ENCODE measurements around the gene UFD1. TPM values are rescaled to one million over a fixed set of nuclear protein-coding genes. Genes with fewer than 3 reads are reported as not detected.

UFD1 gene
- polyA plus RNA-seq, 1 of the 3 experiments (the other 2 are of a cell fraction), result 111 TPM

DNA sequence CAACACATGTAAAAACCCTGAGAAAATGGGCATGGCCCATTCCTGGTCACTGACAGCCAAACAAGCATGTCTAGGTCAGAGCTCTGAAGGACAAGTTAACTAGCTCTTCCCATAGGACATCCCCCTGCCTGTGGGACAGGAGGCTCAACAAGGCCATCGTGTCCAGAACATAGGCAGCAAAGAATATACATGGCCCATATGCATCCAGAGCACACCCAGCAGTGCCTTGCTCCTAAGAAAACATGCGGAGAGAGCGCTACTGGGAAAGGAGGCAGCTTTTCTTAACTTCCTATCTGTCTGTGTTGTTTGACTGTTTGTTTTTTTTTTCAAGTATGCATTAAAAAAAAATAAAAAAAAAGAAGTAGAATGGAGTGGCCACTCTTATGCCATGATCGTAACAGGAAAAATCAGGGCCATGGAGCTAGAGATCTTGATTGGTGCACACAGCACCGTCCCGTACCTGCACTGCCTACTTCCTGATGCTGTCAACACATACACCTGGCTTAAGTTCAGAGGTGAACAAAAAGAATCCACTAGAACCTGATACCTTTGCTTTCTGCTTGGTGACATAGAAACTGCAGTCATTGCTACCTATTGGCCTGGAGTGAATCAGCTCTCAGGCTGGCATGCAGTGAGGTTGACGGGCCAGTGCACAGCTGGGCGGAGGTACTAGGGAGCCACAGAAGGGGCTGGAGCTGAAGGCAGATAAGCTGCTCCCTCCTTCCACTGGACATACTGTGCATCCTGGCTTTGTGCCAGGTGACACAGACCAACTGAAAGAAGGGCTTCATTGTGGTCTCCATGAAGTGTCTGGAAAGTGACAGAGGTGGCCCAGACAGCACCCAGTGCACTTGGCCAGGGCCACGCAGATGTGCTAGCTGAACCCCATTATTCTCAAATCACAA, 11.9 kb downstream of the UFD1 start:
- Histone ChIP-seq H3K27ac (ENCODE audit: low read depth in 2 of 2, low read length in 1 of 2) (no peak overlapping the region), H3F3A (replicated peaks; ENCODE audit: insufficient read depth) (no peaks in the 10 kb centered on the region), H2AFZ (ENCODE audit: low read depth) (no peak overlapping the region), H3K36me3 (replicated peaks in 1 of 2; ENCODE audit: control insufficient read depth in 1 of 2, insufficient read depth in 2 of 2, low read length in 1 of 2) (peaks cover 67 to 87% of the 10 kb centered on the region in 2 experiments), H3K4me3 (ENCODE audit: low read depth in 2 of 2, low read length in 1 of 2) (no peak overlapping the region), H3K27me3 (ENCODE audit: insufficient read depth) (no peaks in the 10 kb centered on the region), H3K9ac (no peak overlapping the region), H3K9me3 (no peaks in the 10 kb centered on the region), H3K4me1 (ENCODE audit: control insufficient read depth in 1 of 2, insufficient read depth in 2 of 2, low read depth in 1 of 2, low read length in 1 of 2) (peaks cover 0 to 3% of the 10 kb centered on the region in 2 experiments; a peak in 1 of 4 replicates), H3K4me2 (no peak overlapping the region), H3K79me2 (ENCODE audit: insufficient read depth) (peaks cover 6% of the 10 kb centered on the region; the same call in 1 of the 2 replicates), H3K9me2 (no peaks in the 10 kb centered on the region), H4K20me1 (ENCODE audit: insufficient read depth) (peaks cover 7% of the 10 kb centered on the region; the same call in 1 of the 2 replicates)
- WGBS (ENCODE audit: low lambda C conversion rate), result 93% methylated on average over 9 of the region's 9 CpGs
- no peak for DNase-seq
- TF ChIP-seq FOXJ3 (CRISPR knock-in tag; IDR thresholded peaks at IDR 0.05) (no peak), SMC3 (IDR thresholded peaks at IDR 0.05; ENCODE audit: low read depth, low read length) (no peak)
- POLR2A ChIA-PET, result no interaction called here
- CTCF ChIA-PET, result interaction anchor here (0.6 to 2.3 kb wide), 4 partner anchors 11 to 1237 kb away, joined by 3 to 7 read pairs (median 6); no protein-coding TSS in a partner anchor

DNA sequence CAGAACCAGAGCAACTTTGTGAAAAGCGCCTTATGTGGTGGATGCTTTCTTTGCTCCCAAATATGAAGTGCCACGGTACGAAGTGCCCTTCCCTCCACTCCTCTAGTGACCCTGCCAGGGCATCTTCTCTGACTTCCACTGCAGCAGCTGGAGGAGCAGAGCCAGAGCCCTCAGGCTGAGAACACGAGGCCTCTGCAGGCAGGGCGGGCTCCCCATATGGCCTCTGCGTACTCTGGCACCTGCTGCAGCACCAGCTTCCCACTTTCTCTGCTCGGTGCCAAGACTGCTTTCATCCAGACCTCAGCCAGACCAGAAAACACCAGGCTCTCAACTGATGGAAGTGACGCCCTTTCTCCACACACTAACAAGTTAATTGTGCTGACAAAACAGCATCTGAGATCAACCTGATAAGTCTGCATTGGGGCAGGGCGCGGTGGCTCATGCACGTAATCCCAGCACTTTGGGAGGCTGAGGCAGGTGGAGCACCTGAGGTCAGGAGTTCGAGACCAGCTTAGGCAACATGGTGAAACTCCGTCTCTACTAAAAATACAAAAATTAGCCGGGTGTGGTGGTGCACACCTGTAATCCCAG, 12.8 kb downstream of the UFD1 start:
- H3F3A ChIP-seq (replicated peaks; ENCODE audit: insufficient read depth), result no peaks in the 10 kb centered on the region
- ChIA-PET CTCF (interaction anchor here (0.6 to 2.8 kb wide), 6 partner anchors 8 to 1238 kb away, joined by 3 to 13 read pairs (median 6); no protein-coding TSS in a partner anchor), POLR2A (no interaction called here)
- peaks cover 7% of the 10 kb centered on the region; the same call in 1 of the 2 replicates for H4K20me1 ChIP-seq (ENCODE audit: insufficient read depth)
- no peaks in the 10 kb centered on the region for H3K27me3 ChIP-seq (ENCODE audit: insufficient read depth)
- no peak overlapping the region; a peak in 1 of 4 replicates for H3K27ac ChIP-seq (ENCODE audit: low read depth in 2 of 2, low read length in 1 of 2)
- no peaks in the 10 kb centered on the region for H3K9me3 ChIP-seq
- H3K9me2 ChIP-seq, result no peaks in the 10 kb centered on the region
- peaks cover 69 to 83% of the 10 kb centered on the region in 2 experiments for H3K36me3 ChIP-seq (replicated peaks in 1 of 2; ENCODE audit: control insufficient read depth in 1 of 2, insufficient read depth in 2 of 2, low read length in 1 of 2)
- TF ChIP-seq, protein P1, sequence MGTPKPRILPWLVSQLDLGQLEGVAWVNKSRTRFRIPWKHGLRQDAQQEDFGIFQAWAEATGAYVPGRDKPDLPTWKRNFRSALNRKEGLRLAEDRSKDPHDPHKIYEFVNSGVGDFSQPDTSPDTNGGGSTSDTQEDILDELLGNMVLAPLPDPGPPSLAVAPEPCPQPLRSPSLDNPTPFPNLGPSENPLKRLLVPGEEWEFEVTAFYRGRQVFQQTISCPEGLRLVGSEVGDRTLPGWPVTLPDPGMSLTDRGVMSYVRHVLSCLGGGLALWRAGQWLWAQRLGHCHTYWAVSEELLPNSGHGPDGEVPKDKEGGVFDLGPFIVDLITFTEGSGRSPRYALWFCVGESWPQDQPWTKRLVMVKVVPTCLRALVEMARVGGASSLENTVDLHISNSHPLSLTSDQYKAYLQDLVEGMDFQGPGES (IDR thresholded peaks at IDR 0.05; ENCODE audit: low read depth, low read length), result no peak
- TF ChIP-seq JUND (IDR thresholded peaks at IDR 0.05), result no peak
- WGBS (ENCODE audit: low lambda C conversion rate), result 86% methylated on average over 10 of the region's 14 CpGs
- H2AFZ ChIP-seq (ENCODE audit: low read depth), result no peak overlapping the region
- no peaks in the 10 kb centered on the region; the same call in 1 of the 2 replicates for H3K79me2 ChIP-seq (ENCODE audit: insufficient read depth)
- no peak overlapping the region for H3K4me3 ChIP-seq (ENCODE audit: low read depth in 2 of 2, low read length in 1 of 2)
- peaks cover 0 to 3% of the 10 kb centered on the region in 2 experiments; a peak in 1 of 4 replicates for H3K4me1 ChIP-seq (ENCODE audit: control insufficient read depth in 1 of 2, insufficient read depth in 2 of 2, low read depth in 1 of 2, low read length in 1 of 2)
- no peak for DNase-seq
- no peak overlapping the region for H3K4me2 ChIP-seq
- no peak overlapping the region for H3K9ac ChIP-seq

DNA sequence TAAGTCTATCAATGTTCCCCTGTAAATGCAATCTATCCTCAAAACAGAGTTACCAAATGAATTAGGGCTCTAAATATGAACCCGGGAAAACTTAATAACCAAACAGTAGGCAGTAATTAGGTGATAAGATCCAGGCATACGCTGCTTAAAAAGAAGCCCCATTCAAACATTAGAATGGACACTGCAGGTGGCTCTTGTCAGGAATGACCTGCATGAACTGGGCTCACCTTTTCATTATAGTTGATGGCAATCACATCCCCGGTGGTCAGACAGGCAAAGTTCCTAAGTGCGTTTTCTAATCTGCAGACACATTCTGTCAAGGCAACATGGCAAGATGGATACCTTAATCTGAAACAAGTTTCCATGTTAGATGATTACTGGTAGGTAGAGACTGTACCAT, 14.0 kb downstream of the UFD1 start:
- ChIA-PET POLR2A (no interaction called here), CTCF (interaction anchor here (1.0 to 2.8 kb wide), 3 partner anchors 9 to 167 kb away, joined by 3 to 13 read pairs (median 5); no protein-coding TSS in a partner anchor)
- WGBS (ENCODE audit: low lambda C conversion rate), result 86% methylated on average over 4 of the region's 4 CpGs
- Histone ChIP-seq H3K4me1 (ENCODE audit: control insufficient read depth in 1 of 2, insufficient read depth in 2 of 2, low read depth in 1 of 2, low read length in 1 of 2) (peaks cover 0 to 3% of the 10 kb centered on the region in 2 experiments; a peak in 1 of 4 replicates), H3F3A (replicated peaks; ENCODE audit: insufficient read depth) (no peaks in the 10 kb centered on the region), H3K4me2 (no peak overlapping the region), H3K36me3 (replicated peaks in 1 of 2; ENCODE audit: control insufficient read depth in 1 of 2, insufficient read depth in 2 of 2, low read length in 1 of 2) (peaks cover 76 to 86% of the 10 kb centered on the region in 2 experiments), H3K9ac (no peak overlapping the region), H3K79me2 (ENCODE audit: insufficient read depth) (no peaks in the 10 kb centered on the region; the same call in 1 of the 2 replicates), H3K27me3 (ENCODE audit: insufficient read depth) (no peaks in the 10 kb centered on the region), H2AFZ (ENCODE audit: low read depth) (no peak overlapping the region), H3K4me3 (ENCODE audit: low read depth in 2 of 2, low read length in 1 of 2) (no peak overlapping the region), H3K9me2 (no peaks in the 10 kb centered on the region), H3K27ac (ENCODE audit: low read depth in 2 of 2, low read length in 1 of 2) (no peak overlapping the region; a peak in 1 of 4 replicates), H3K9me3 (no peaks in the 10 kb centered on the region), H4K20me1 (ENCODE audit: insufficient read depth) (peaks cover 6% of the 10 kb centered on the region; the same call in 1 of the 2 replicates)
- TF ChIP-seq TCF12 (IDR thresholded peaks at IDR 0.05) (no peak), ELF1 (IDR thresholded peaks at IDR 0.05) (no peak), MXI1 (IDR thresholded peaks at IDR 0.05; ENCODE audit: low read depth, low read length) (no peak), EP300 (IDR thresholded peaks at IDR 0.05; ENCODE audit: borderline replicate concordance in 1 of 2, low read depth in 1 of 2, low read length in 1 of 2) (no peak), RAD21 (IDR thresholded peaks at IDR 0.05; ENCODE audit: low read length) (no peak), JUND (IDR thresholded peaks at IDR 0.05) (no peak)
- TF ChIP-seq, protein P2, sequence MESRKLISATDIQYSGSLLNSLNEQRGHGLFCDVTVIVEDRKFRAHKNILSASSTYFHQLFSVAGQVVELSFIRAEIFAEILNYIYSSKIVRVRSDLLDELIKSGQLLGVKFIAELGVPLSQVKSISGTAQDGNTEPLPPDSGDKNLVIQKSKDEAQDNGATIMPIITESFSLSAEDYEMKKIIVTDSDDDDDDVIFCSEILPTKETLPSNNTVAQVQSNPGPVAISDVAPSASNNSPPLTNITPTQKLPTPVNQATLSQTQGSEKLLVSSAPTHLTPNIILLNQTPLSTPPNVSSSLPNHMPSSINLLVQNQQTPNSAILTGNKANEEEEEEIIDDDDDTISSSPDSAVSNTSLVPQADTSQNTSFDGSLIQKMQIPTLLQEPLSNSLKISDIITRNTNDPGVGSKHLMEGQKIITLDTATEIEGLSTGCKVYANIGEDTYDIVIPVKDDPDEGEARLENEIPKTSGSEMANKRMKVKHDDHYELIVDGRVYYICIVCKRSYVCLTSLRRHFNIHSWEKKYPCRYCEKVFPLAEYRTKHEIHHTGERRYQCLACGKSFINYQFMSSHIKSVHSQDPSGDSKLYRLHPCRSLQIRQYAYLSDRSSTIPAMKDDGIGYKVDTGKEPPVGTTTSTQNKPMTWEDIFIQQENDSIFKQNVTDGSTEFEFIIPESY (IDR thresholded peaks at IDR 0.05; ENCODE audit: borderline replicate concordance, low read depth), result no peak
- TF ChIP-seq, protein P3, sequence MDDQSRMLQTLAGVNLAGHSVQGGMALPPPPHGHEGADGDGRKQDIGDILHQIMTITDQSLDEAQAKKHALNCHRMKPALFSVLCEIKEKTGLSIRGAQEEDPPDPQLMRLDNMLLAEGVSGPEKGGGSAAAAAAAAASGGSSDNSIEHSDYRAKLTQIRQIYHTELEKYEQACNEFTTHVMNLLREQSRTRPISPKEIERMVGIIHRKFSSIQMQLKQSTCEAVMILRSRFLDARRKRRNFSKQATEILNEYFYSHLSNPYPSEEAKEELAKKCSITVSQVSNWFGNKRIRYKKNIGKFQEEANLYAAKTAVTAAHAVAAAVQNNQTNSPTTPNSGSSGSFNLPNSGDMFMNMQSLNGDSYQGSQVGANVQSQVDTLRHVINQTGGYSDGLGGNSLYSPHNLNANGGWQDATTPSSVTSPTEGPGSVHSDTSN (IDR thresholded peaks at IDR 0.05), result no peak
- TF ChIP-seq, protein P4, sequence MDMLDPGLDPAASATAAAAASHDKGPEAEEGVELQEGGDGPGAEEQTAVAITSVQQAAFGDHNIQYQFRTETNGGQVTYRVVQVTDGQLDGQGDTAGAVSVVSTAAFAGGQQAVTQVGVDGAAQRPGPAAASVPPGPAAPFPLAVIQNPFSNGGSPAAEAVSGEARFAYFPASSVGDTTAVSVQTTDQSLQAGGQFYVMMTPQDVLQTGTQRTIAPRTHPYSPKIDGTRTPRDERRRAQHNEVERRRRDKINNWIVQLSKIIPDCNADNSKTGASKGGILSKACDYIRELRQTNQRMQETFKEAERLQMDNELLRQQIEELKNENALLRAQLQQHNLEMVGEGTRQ (IDR thresholded peaks at IDR 0.05; ENCODE audit: borderline replicate concordance, low read depth, low read length), result no peak
- DNase-seq, result no peak

Measured in SK-N-SH (cell line).